Measurements from ENCODE around the gene MED13L. TPM values are rescaled to one million over a fixed set of nuclear protein-coding genes. Genes with fewer than 3 reads are reported as not detected.

Gene MED13L
- total and polyA plus RNA-seq, 2 donors (not counting 3 experiments of a cell fraction or from before 2014, with no cell fraction given), result 27.4 to 93.6 TPM

DNA sequence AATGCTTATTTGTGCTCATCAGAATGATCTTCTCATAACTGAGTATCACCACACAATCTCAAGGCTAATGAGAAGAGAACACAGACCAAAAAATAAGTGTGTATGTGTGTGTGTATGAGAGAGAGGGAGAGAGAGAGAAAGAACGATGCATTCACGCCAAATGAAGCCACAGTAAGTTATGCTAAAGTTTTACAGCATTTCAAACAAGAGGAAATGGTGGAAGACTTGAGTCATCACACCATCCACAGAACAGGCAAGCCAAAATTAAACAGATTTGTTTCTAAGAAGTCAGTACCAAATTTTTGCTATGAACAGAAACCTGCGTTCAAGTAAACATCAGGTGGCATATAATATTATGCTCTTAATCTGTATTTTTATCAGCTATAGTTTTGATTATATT is 141.2 kb downstream of the MED13L start:
- Histone ChIP-seq H3K9ac (replicated peaks; ENCODE audit: extremely low read depth, insufficient read depth, low read length) (peak overlapping the region; percentile 27), H4K20me1 (replicated peaks; ENCODE audit: control insufficient read depth, extremely low read depth, insufficient read depth, low read length) (peaks cover 2% of the 10 kb centered on the region), H3K27me3 (ENCODE audit: control insufficient read depth in 2 of 2, insufficient read depth in 2 of 2, low read length in 2 of 2) (no peaks in the 10 kb centered on the region), H3K4me3 (replicated peaks in 1 of 3; ENCODE audit: insufficient read depth in 1 of 3, low read depth in 1 of 3, low read length in 3 of 3) (no peak overlapping the region), H3K9me3 (replicated peaks; ENCODE audit: control insufficient read depth, insufficient read depth, low read length) (no peaks in the 10 kb centered on the region), H3K4me1 (ENCODE audit: control insufficient read depth, extremely low read depth, insufficient read depth, low read length) (peaks cover 27% of the 10 kb centered on the region), H3K27ac (ENCODE audit: insufficient read depth, low read depth, low read length) (peak overlapping the region; percentile 32), H3K4me2 (ENCODE audit: insufficient read depth, low read length) (peak overlapping the region; percentile 87), H3K79me2 (ENCODE audit: control insufficient read depth, insufficient read depth, low read length) (peaks cover 76% of the 10 kb centered on the region), H3K36me3 (ENCODE audit: control insufficient read depth in 2 of 2, extremely low read depth in 1 of 2, insufficient read depth in 2 of 2, low read length in 2 of 2) (no peaks in the 10 kb centered on the region), H3K9me1 (replicated peaks; ENCODE audit: control insufficient read depth, extremely low read depth, insufficient read depth, low read length) (no peaks in the 10 kb centered on the region), H2AFZ (ENCODE audit: low read depth, low read length) (no peak overlapping the region)
- intact Hi-C loops (cut with micrococcal nuclease) (loop anchor here (5.0 kb wide), 1 partner anchor 139 kb away; no protein-coding TSS in a partner anchor), dilution Hi-C loops (cut with MboI; ENCODE audit: extremely low pct_ligation_motif_present, low sequenced_read_pairs) (no loop called here)
- DNase-seq (ENCODE audit: low read depth, low spot score) (peak; percentile 80), FAIRE-seq (peak; percentile 54)
- no TSS peak for BruUV-seq (replicated peaks)
- no peak for TF ChIP-seq MYC (IDR thresholded peaks at IDR 0.05; ENCODE audit: low read depth, low read length)
- peak; percentile 61 for TF ChIP-seq JUN (IDR thresholded peaks at IDR 0.05; ENCODE audit: borderline replicate concordance, insufficient read depth, insufficient read length, low read depth)
- no peak for TF ChIP-seq EZH2 (IDR thresholded peaks at IDR 0.05; ENCODE audit: borderline replicate concordance, low read depth, low read length, severe bottlenecking)
- TF ChIP-seq, protein P1, sequence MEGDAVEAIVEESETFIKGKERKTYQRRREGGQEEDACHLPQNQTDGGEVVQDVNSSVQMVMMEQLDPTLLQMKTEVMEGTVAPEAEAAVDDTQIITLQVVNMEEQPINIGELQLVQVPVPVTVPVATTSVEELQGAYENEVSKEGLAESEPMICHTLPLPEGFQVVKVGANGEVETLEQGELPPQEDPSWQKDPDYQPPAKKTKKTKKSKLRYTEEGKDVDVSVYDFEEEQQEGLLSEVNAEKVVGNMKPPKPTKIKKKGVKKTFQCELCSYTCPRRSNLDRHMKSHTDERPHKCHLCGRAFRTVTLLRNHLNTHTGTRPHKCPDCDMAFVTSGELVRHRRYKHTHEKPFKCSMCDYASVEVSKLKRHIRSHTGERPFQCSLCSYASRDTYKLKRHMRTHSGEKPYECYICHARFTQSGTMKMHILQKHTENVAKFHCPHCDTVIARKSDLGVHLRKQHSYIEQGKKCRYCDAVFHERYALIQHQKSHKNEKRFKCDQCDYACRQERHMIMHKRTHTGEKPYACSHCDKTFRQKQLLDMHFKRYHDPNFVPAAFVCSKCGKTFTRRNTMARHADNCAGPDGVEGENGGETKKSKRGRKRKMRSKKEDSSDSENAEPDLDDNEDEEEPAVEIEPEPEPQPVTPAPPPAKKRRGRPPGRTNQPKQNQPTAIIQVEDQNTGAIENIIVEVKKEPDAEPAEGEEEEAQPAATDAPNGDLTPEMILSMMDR (IDR thresholded peaks at IDR 0.05; ENCODE audit: extremely low read depth in 1 of 2, insufficient read depth in 1 of 2, low read depth in 1 of 2, low read length in 2 of 2), result no peak
- TF ChIP-seq POLR2AphosphoS5 (IDR thresholded peaks at IDR 0.05; ENCODE audit: insufficient read depth, low read depth, low read length), result no peak
- no peak for TF ChIP-seq MAX (IDR thresholded peaks at IDR 0.05; ENCODE audit: insufficient read depth, insufficient read length)
- peak; percentile 74 for TF ChIP-seq FOS (IDR thresholded peaks at IDR 0.05; ENCODE audit: borderline replicate concordance, insufficient read depth, low read length)
- TF ChIP-seq POLR2A (IDR thresholded peaks at IDR 0.05; ENCODE audit: low read depth, low read length), result no peak
- TF ChIP-seq GATA2 (IDR thresholded peaks at IDR 0.05; ENCODE audit: insufficient read depth, insufficient read length, low read depth, low read length), result no peak
- POLR2A ChIA-PET, result no interaction called here
- CTCF ChIA-PET, result interaction anchor here (1.0 to 2.9 kb wide), 4 partner anchors 10 to 121 kb away, joined by 5 to 10 read pairs (median 9); no protein-coding TSS in a partner anchor
